HG03025 (cell line): Measurements from ENCODE around the gene SNAI1.
"Not testable (repeated sequence)": the region's sequence is repeated elsewhere in the genome, so short reads cannot be mapped to it uniquely, and the experiment has no call there.

Experiments
- ATAC-seq: cut with Tn5 transposase; IDR thresholded peaks from one replicate; pipeline ENCODE4 v1.9.1; 2021; ENCODE audit warnings: mild to moderate bottlenecking, moderate library complexity; ENCODE audit not compliant: unreplicated experiment, low FRiP score

SNAI1 gene

DNA sequence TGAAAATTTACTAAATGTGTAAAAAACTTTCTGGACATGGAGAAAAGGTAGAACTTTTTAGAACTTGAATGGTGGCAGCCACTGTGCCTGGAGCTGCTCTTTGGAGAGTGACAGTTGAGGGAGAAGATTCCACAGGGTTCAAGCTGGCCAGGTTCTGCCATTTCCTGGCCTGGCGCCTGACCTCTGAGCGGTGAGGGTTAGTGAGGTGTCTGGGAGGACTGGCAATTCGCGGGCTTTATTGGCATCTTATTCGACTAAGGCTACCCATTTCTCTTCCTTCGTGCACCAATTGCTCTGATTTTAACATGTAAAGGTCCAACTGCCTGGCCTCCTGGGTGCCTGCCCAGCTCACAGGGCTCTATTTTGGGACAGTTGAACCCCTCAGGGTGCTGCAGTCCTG, 2.4 kb downstream of the SNAI1 start:
- no peak for ATAC-seq

DNA sequence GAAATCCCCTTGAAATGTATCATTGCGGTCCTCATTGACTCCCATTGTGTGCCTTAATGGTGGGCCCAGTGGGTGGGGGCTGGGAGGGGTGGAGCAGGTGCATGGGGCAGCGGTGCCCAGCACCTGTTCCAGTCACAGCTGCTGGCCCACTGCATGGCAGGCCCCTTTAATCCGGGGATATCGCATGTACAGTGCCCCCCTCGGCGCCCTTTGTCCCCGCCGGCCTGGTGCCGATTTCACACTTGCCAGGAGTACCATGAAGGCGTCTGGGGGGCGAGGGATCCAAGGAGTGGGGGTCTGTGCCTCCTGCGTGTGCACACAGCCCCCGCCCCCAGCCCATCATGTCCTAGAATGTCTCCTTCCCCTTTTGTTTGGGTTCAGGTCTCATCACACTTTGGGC, 2.8 kb downstream of the SNAI1 start:
- no peak for ATAC-seq

DNA sequence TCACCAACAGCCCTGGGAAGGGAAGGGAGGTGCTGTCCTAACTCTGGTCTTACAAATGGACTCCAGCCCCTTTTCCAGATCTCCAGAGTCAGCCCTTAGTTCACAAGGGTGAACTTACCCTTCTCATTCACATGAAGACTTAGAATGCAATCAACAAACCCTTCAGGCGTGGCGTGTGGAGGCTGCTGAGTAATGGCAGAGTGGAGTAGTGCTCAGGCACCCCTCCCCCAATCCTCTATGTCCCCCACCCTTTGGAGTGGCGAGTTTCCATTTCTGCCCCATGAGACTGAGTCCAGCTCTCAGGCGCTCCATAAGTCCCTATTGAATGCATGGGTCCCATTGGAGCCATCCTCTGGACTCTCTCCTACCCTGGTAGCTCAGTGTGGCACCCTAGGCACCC, 3.3 kb downstream of the SNAI1 start:
- ATAC-seq, result no peak

DNA sequence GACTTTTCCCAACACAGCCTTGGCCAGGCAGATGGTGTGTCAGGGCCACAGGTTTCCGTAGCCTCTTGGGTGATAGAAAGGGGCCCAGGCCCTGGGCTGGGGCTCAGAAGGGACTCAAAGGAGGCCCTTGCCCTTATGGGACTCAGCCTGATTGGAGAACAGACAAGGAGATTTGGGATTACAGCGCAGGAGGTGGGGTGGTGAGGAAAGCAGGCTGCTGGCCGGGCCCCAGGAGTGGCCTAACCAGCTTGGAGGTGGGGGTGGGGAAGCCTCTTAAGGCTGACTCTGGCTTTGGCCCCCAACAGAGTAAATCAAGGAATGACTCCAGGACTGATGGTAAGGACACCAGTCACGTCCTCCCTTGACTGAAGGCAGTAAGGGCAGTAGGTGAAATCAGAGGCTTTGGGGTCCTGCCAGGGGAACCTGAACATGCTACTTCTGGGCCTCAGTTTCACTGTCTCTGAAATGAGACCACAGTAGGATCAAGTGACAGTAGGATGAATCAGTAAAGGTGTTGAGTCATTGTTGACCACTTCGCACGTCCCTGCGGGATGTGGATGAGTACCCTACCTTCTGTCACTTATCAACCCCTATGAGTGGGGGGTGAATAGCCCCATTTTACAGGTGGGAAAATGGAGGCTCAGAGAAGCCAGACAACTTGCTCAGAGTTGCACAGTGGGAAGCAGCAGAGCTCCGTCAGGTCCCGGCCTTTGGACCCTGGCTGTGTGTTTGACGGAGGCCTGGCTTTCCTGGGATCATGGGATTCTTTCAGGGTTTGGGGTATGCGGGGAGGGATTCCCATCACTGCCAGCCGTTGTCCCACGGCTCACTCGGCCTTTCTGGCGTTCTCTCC, 4.5 kb downstream of the SNAI1 start:
- ATAC-seq, result no peak

DNA sequence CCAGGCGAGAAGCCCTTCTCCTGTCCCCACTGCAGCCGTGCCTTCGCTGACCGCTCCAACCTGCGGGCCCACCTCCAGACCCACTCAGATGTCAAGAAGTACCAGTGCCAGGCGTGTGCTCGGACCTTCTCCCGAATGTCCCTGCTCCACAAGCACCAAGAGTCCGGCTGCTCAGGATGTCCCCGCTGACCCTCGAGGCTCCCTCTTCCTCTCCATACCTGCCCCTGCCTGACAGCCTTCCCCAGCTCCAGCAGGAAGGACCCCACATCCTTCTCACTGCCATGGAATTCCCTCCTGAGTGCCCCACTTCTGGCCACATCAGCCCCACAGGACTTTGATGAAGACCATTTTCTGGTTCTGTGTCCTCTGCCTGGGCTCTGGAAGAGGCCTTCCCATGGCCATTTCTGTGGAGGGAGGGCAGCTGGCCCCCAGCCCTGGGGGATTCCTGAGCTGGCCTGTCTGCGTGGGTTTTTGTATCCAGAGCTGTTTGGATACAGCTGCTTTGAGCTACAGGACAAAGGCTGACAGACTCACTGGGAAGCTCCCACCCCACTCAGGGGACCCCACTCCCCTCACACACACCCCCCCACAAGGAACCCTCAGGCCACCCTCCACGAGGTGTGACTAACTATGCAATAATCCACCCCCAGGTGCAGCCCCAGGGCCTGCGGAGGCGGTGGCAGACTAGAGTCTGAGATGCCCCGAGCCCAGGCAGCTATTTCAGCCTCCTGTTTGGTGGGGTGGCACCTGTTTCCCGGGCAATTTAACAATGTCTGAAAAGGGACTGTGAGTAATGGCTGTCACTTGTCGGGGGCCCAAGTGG, 5.3 kb downstream of the SNAI1 start:
- no peak for ATAC-seq

DNA sequence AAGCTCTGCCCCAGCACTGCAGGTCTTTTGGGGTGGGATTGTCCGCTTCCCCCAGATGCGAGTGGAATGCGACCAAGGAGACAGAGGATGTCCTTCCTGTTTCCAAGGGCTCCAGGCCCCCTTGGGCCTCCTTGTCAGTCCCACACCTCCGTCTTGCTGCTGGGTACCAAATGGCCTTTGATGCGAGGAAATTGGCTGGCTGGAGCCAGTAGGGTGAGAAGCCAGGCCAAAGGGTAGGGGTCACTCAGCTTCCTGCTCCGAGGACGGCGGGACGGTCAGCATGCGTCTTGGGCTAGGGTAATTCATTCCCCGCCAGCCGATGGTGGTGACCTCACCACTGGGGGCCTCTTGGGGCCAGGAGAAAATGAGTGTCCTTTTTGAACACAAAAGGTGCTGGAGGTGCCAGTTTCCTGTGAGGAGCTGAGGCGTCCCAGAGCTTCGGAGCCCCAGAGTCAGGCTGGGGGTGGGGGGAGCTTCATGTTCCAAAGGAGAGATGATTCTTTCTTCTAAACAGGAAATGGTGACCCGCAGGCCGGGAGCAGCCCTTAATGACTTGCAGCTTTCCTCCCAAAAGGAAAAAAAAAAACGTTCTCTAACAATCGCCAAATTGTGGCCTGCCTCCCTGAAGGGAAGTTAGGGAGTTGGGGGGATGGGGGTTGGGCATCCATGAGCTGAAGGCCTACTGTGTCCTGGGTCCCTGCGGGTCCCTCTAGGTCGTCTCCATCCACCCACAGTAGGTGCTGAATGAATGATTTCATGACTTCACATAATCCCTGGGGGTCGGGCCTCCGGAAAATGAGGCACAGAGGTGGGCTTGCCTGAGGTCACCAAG, 6.7 kb downstream of the SNAI1 start:
- no peak for ATAC-seq

DNA sequence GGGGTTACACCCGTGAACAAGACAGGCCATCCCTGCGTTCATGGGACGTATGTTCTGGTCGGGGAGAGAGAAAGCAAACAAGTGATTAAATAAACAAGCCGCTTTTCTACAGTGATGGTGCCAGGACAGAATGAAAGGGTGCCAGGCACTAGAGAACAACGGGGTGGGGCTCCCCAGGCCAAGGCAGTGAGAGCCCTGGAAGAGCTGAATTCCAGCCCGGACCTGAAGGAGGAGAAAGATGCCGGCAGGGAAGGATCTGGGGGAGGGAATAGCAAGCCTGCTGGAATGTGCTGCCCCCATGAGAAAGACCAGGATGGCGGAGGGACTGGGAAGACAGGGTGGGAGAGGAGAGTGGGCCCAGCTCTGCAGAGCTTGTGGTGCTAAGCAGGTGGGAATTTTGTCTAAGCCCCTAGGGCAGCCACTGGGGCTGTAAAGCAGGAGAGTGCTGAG, 7.5 kb downstream of the SNAI1 start:
- no peak for ATAC-seq

DNA sequence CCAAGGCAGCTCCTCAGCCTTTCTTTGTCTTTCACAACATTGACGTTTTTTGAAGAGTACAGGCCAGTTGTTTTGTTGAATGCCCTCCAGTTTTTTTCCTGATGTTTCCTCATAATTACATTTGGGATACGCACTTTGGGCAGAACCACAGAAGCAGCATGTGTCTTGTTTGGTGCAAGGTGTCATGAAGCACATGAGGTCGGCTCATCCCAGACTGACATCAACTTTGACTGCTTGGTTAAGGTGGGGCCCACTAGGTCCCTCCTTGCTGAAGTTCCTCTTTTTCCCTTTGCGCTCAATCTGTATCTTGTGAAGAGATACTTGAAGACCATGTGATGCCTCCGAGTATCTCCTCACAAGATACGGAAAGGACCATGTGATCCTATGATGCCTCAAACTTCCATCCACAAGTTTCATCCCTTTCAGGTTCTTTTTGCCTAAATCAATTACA, 10.5 kb downstream of the SNAI1 start:
- no peak for ATAC-seq

DNA sequence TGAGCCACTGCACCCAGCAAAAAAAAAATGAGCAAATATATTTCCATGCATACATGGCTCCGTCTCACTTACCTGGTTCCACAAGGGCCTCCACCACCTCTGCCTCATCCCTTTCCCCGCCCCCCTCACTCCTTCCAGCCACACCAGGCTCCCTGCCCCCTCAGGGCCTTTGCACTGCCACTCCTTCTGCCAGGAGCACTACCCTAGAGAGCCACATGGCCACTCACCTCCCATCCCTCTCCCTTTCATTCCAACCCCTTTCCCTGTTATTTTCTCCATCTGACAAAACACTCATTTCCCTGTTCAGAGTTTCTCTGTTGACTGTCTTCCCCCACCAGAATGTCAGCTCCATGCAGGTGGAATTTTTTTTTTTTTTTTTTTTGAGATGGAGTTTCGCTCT, 12.8 kb downstream of the SNAI1 start:
- no peak for ATAC-seq

DNA sequence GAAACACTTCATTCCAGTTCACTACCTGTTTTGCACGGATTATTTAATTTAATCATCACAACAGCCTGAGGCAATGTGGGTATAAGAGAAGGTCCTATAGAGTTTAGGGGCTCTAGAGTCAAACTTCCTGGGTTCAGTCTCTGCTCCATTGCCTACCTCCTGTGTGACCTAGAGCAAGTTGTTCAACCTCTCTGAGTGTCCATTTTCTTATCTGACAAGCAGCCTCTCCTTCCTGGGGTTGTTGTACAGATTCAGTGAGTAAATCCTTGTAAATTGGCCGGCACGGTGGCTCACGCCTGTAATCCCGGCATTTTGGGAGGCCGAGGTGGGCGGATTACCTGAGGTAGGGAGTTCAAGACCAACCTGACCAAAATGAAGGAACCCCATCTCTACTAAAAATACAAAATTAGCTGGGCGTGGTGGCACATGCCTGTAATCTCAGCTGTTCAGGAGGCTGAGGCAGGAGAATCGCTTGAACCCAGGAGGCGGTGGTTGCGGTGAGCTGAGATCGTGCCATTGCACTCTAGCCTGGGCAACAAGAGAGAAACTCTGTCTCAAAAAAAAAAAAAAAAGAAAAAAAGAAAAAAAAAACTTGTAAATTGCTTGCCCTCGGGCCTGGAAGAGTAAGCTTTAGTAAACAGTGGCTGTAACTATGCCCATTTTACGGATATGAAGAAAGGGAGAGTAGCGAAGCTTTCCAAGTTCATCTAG, 15.9 kb downstream of the SNAI1 start:
- ATAC-seq, result not testable (repeated sequence)

DNA sequence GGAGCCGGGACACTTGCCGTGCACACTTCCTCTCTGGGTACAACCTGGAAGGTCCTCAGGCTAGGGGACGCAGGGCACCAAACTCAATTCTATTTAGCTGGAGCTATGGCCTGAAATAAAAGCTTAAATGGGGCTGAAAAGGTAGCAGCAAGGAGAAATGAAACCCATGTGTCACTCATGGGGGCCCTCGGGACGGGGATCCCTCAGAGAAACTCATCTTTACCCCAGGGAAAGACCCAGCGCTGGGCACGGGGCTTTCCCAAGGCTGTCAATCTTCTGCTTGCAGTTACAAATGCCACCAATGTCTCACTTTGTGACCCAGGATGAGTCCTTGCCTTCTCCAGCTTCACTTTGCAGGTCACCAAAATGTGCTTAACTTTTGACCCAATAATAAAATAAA, 16.5 kb downstream of the SNAI1 start:
- ATAC-seq, result no peak

DNA sequence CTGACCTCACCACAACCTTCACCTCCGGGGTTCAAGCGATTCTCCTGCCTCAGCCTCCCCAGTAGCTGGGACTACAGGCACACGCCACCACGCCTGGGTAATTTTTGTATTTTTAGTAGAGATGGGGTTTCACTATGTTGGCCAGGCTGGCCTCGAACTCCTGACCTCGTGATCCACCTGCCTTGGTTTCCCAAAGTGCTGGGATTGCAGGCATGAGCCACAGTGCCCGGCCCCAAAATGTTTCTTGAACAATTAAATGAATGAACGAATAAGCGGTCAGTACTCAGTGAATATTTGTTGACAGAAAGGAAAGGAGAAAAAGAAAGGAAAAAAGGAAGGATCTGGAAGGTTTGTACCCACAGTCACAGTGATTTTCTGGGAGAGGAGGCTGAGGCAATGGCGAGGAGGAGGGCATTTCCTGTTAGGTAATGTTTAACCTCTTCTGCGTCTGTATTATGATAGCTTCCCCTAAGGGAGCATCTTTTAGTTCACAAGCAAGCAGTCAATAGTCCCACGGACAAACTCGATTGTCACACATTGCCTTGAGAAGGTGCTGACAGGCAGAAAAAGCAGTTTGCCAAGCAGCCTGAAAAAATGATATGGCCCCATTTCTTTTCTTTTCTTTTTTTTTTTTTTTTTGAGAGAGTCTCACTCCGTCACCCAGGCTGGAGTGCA, 17.9 kb downstream of the SNAI1 start:
- ATAC-seq, result not testable (repeated sequence)

DNA sequence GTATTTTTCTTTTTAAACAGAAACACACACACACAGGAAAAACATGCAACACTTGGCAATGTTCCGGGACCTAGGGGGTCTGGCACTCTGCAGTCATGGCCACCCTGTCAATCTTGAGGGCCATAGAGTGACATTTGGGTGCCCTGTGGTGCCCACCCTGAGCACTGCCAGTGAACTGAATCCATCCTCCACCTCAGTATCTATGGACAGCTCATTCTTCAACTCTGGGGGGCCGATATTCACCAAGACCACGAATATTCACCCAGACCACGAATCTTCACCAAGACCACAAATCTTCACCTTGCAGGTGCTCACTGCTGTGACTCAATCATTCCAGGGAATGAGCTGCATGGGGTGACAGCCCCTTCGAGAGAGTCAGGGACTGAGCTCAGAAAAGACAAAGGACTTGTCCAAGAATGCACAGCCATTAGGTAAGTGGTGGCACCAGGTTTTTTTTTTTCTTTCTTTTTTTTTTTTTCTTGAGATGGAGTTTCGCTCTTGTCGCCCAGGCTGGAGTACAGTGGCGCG, 19.1 kb downstream of the SNAI1 start:
- no peak for ATAC-seq

DNA sequence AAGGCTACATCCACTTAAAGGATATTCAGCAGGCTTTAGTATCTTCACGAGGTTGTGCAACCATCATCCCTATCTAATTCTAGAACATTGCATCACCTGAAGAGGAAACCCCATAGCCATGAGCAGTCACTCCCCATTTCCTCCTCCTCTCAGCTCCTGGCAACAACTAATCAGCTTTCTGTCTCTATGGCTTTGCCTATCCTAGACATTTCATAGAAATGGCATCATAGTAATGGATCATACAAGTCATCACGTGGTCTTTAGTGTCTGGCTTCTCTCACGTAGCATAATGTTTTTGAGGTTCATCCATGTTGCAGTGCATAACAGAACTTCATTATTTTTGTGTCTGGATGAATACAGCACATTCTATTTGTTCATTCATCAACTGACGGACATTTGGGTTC, 20.5 kb downstream of the SNAI1 start:
- ATAC-seq, result no peak

DNA sequence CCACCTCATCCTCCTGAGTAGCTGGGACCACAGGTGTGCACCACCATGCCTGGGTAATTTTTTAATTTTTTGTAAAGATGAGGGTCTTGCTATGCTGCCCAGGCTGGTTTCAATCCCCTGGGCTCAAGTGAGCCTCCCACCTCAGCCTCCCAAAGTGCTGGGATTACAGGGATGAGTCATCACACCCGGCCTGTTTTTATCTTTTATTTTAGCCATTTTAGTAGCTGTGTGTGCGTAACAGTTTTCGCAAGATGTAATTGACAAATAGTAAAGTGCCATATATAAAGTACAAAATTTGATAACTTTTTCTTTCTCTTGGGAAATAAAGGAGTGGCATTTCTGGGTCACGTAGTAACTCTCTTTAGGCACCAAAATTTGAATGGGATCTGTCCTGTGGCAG, 21.4 kb downstream of the SNAI1 start:
- no peak for ATAC-seq

DNA sequence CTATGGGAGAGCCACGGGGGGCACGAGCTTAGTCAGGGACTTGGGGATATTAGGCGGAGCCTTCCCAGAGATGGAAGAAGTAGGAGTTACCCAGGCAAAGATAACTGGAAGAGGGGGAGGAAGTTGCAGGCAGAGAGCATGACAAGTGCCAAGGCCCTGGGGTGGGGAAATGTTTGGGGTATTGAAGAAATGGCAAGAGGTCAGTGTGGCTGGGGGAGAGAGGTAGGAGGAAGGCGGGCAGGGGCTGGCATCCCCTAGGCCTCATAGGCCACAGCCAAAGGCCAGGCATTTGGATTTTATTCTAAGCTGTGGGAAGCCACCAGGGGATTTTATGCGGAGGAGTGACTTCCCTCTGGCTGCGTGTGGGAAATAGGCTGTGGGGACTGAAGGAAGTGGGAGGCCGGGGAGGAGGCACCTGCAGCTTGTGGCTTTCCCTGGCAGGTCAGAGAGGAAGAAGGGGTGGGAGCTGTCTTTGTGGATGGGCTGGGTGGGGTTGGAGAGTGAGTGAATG, 22.7 kb downstream of the SNAI1 start:
- no peak for ATAC-seq

DNA sequence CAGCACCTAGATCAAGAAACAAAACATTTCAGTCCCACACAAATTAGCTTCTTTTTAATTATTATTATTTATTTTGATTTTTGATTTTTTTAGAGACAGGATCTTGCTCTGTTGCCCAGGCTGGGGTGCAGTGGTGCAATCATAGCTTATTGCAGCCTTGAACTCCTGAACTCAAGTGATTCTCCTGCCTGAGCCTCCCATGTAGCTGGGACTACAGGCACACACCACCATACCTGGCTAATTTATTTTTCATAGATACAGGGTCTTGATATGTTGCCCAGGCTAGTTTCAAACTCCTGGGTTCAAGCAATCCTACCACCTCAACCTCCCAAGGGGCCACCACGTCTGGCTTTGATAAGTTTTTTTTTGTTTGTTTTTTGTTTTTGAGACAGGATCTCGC, 24.6 kb downstream of the SNAI1 start:
- no peak for ATAC-seq

DNA sequence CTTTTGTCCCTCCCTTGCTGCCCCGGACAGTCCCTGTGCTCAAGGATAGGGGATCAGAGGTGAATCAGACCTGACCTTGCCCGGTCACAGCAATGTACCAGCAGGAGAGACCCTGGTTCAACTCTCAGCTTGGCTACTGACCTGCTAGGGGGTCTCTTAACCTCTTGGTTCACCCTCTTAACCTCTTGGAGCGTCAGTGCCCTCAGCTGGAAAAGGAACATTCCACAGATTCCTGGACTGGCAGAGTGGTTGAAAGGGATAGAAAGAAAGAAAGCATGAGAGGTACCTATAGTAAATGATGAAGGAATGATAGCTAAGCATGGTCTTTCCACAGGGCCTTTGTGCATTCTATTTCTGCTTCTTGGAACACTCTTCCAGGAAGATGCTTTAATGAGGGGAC, 25.2 kb downstream of the SNAI1 start:
- no peak for ATAC-seq
